VCaP (cell line): ENCODE measurements around the gene CHAC1.

Experiments used
- H3K27ac ChIP-seq: fragments of 450-650 bp; 2 replicates; pipeline ENCODE4 v1.5.1; 2017
- CTCF ChIP-seq: fragments of 450-650 bp; conservative IDR thresholded peaks from 2 replicates; pipeline ENCODE4 v1.5.1; 2017; ENCODE audit warnings: mild to moderate bottlenecking, moderate library complexity

Gene CHAC1

DNA sequence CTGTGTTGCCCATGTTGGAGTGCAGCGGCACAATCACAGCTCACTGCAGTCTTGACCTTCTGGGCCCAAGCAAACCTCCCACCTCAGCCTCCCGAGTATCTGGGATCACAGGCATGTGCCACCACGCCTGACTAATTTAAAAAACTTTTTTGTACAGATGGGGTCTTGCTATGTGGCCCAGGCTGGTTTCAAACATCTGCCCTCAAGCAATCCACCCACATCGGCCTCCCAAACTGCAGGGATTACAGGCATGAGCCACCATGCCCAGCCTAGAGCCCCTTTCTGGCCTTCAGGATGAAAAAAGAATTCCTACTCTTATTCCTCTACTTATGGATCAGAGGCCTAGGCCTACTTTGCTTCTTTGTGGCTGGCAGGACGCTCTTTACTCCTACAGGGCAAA is 39.6 kb downstream of the CHAC1 start:
- H3K27ac ChIP-seq: no peak overlapping the region
- TF ChIP-seq CTCF: no peak

GRCh38 chr15:40995656-40996055 is 42.4 kb downstream of the CHAC1 start:
- H3K27ac ChIP-seq: no peak overlapping the region
- no peak for TF ChIP-seq CTCF

DNA sequence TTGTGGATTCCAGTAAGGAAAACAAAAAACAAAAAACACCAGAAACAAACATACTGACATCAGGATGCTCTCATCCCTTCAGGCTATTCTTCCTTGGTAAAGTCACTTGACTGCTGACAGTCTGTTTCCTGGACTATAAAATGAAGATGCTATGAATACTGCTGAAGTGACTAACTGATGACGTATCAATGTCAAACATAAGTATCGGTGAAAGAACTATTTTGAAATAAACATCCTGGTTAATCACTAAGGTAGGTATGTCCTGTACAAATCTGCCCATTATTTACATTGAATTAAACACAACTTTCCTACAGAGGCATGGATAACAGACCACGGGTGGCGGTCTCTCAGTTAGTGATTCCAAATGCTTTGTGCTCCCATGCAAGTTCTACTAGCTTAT is 45.9 kb downstream of the CHAC1 start:
- TF ChIP-seq CTCF: no peak
- H3K27ac ChIP-seq: no peak overlapping the region

GRCh38 chr15:41001524-41002214 is 48.4 kb downstream of the CHAC1 start:
- peak overlapping the region; percentile 71 for H3K27ac ChIP-seq
- TF ChIP-seq CTCF: no peak

DNA sequence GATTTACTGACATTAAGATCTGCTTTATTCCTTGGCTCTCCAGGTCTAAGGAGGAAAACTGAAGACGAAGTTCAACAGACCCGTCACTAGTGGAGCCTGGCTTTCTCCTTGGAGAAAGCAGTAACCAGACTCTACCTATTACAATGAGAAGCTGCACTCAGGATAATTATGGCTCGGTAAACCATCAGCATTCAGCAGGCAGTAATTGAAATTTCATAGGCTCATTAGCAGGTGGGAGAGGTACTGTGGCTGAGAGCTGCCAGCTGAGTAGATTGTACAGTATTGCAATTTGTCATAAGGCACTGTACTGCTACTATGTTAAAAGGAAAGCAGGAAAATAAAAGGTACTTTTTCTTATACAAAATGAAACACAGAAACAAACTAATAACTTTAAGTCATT is 51.2 kb downstream of the CHAC1 start:
- TF ChIP-seq CTCF: no peak
- H3K27ac ChIP-seq: no peak overlapping the region
